Measurements from ENCODE around the gene ACOX3. TPM values are rescaled to one million over a fixed set of nuclear protein-coding genes. Genes with fewer than 3 reads are reported as not detected.

Gene ACOX3
- total and polyA plus RNA-seq, 9 of the 15 experiments (the other 6 are each of a cell fraction or from before 2014, with no cell fraction given) = 0.68 to 7.3 (median 3.7) TPM

DNA sequence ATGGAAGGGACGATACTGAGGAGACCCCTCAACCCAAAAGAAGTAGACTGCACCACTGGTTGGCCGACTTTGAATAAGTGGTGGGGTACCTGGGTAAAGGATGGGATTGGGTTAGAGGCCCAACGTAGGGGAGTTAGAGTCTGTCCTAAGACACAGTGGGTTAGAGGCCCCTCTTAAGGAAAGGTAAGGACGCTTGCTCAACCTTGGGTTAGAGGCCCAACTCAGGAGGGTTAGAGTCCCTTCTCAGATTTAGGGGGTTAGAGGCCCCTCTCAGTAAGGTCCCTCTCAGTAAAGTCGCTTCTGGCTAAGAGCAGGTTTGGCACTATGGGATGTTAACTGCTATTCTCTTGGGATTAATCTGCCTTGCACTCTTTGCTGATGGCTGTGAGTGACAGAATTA, 81.3 kb downstream of the ACOX3 start (continued):
- TF ChIP-seq, protein P1, sequence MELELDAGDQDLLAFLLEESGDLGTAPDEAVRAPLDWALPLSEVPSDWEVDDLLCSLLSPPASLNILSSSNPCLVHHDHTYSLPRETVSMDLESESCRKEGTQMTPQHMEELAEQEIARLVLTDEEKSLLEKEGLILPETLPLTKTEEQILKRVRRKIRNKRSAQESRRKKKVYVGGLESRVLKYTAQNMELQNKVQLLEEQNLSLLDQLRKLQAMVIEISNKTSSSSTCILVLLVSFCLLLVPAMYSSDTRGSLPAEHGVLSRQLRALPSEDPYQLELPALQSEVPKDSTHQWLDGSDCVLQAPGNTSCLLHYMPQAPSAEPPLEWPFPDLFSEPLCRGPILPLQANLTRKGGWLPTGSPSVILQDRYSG (tag; conservative IDR thresholded peaks at IDR 0.05; ENCODE audit: low read depth) = no peak
- TF ChIP-seq ZNF232 (CRISPR knock-in tag; IDR thresholded peaks at IDR 0.05) = no peak
- no peak for TF ChIP-seq BRD9 (IDR thresholded peaks at IDR 0.05; ENCODE audit: low read depth, partially characterized antibody)

DNA sequence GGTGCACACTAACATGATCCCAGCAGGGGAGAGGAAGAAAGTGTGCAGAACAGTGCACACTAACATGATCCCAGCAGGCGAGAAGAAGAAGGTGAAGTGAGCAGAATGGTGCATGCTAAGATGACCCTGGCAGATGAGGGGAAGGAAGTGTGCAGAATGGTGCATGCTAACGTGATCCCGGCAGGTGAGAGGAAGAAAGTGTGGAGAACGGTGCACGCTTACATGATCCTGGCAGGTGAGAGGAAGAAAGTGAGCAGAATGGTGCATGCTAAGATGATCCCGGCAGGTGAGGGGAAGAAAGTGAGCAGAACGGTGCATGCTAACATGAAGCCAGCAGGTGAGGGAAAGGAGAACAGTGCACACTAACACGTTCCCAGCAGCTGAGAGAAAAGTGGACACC, 83.7 kb downstream of the ACOX3 start:
- Histone ChIP-seq H3K9ac (ENCODE audit: insufficient read depth in 1 of 2, low read depth in 2 of 2, low read length in 2 of 2) (no peak overlapping the region), H3K36me3 (ENCODE audit: control insufficient read depth, insufficient read depth, low read length) (no peaks in the 10 kb centered on the region), H3K79me2 (ENCODE audit: control insufficient read depth, insufficient read depth, low read length) (no peaks in the 10 kb centered on the region), H3K4me1 (replicated peaks in 1 of 2; ENCODE audit: control insufficient read depth in 2 of 2, insufficient read depth in 2 of 2, low read length in 2 of 2) (peaks cover 0 to 3% of the 10 kb centered on the region in 2 experiments; a peak in 1 of 5 replicates), H3K27ac (ENCODE audit: extremely low read depth, low read depth, low read length) (no peak overlapping the region), H3K4me3 (no peak overlapping the region), H3K4me2 (ENCODE audit: insufficient read depth, low read length) (no peak overlapping the region), H2AFZ (ENCODE audit: low read depth, low read length) (no peak overlapping the region), H4K20me1 (replicated peaks; ENCODE audit: control insufficient read depth, insufficient read depth, low read length) (no peaks in the 10 kb centered on the region; the same call in 1 of the 2 replicates), H3K27me3 (ENCODE audit: control insufficient read depth in 2 of 2, insufficient read depth in 2 of 2, low read length in 2 of 2) (peaks cover 6 to 39% of the 10 kb centered on the region in 2 experiments; a peak in 4 of 5 replicates), H3K9me3 (replicated peaks; ENCODE audit: control insufficient read depth, insufficient read depth, low read depth, low read length) (no peaks in the 10 kb centered on the region), H3K9me1 (ENCODE audit: control insufficient read depth, insufficient read depth, low read length) (no peaks in the 10 kb centered on the region)
- 2% methylated on average over 8 of the region's 8 CpGs for WGBS (ENCODE audit: insufficient coverage, low coverage, missing lambda C conversion rate)
- intact Hi-C loops (cut with micrococcal nuclease) = no loop called here
- ChIA-PET POLR2A (no interaction called here), CTCF (ENCODE audit: low intra/inter-chr PET ratio) (no interaction called here)
- DNase-seq (ENCODE audit: extremely low read depth in 1 of 4, low spot score in 3 of 4) = no peak
- in situ Hi-C loops (cut with MboI) = no loop called here
- no peak for FAIRE-seq
- BruUV-seq (replicated peaks) = no TSS peak
- ATAC-seq = no peak
- no peak for TF ChIP-seq HSF4 (CRISPR knock-in tag; IDR thresholded peaks at IDR 0.05; ENCODE audit: borderline replicate concordance)
- no peak for TF ChIP-seq GMEB1 (CRISPR knock-in tag; IDR thresholded peaks at IDR 0.05)
- no peak for TF ChIP-seq BMI1 (IDR thresholded peaks at IDR 0.05; ENCODE audit: low read length)
- no peak for TF ChIP-seq CHD1 (IDR thresholded peaks at IDR 0.05; ENCODE audit: low read length)
- no peak for TF ChIP-seq ZBED1 (IDR thresholded peaks at IDR 0.05)
- TF ChIP-seq ATF6 (CRISPR knock-in tag; IDR thresholded peaks at IDR 0.05) = no peak
- TF ChIP-seq HES1 (IDR thresholded peaks at IDR 0.05; ENCODE audit: low read depth) = no peak

Data from K562 (cell line).